Effector memory CD4-positive, alpha-beta T cell (primary cell): Measurements from ENCODE around the gene TPD52L2.
A peak's percentile ranks its signal among the peaks of the same experiment; 100 is the strongest.

Experiments used
- DNase-seq, 3 donors: peaks; one replicate each; pipeline ENCODE4 v3.0.0-alpha.2; 2020
- H3K27ac ChIP-seq: 2 replicates; pipeline ENCODE4 v1.7.0; 2013; ENCODE audit warnings: mild to moderate bottlenecking, low read length, moderate library complexity; ENCODE audit not compliant: insufficient read depth, poor library complexity, severe bottlenecking
- H3K27me3 ChIP-seq: replicated peaks from 2 replicates; pipeline ENCODE4 v1.7.0; 2013; ENCODE audit warnings: mild to moderate bottlenecking, low read length; ENCODE audit not compliant: insufficient read depth, control insufficient read depth, poor library complexity, severe bottlenecking
- H3K36me3 ChIP-seq: 2 replicates; pipeline ENCODE4 v1.7.0; 2013; ENCODE audit warnings: mild to moderate bottlenecking, low read length, moderate library complexity; ENCODE audit not compliant: control insufficient read depth, insufficient read depth
- H3K4me1 ChIP-seq: 2 replicates; pipeline ENCODE4 v1.7.0; 2013; ENCODE audit warnings: low read length, mild to moderate bottlenecking; ENCODE audit not compliant: control insufficient read depth, insufficient read depth, poor library complexity, severe bottlenecking
- H3K4me3 ChIP-seq: 2 replicates; pipeline ENCODE4 v1.7.0; 2013; ENCODE audit warnings: low read length, low read depth, mild to moderate bottlenecking; ENCODE audit not compliant: insufficient read depth, poor library complexity, severe bottlenecking
- H3K9me3 ChIP-seq: 2 replicates; pipeline ENCODE4 v1.7.0; 2013; ENCODE audit warnings: mild to moderate bottlenecking, low read length, moderate library complexity; ENCODE audit not compliant: control insufficient read depth
- total RNA-seq, 3 donors: gene quantifications; one replicate each; lab custom pipeline; 2026; lab: John Stamatoyannopoulos, UW

Gene TPD52L2
- total RNA-seq, result 23.0 to 27.1 (median 23.3) reads per million in 3 donors

- no peaks in the 10 kb centered on the region for H3K27me3 ChIP-seq
- H3K4me1 ChIP-seq, result peaks cover 8% of the 10 kb centered on the region
- peaks cover 19% of the 10 kb centered on the region for H3K36me3 ChIP-seq
Observed at GRCh38 chr20:63864978-63865640, at the start of gene TPD52L2. Gene TPD52L2, plus strand, starts transcription at chr20:63865270. Its CDS starts 96 bp downstream, at chr20:63865366.

DNA sequence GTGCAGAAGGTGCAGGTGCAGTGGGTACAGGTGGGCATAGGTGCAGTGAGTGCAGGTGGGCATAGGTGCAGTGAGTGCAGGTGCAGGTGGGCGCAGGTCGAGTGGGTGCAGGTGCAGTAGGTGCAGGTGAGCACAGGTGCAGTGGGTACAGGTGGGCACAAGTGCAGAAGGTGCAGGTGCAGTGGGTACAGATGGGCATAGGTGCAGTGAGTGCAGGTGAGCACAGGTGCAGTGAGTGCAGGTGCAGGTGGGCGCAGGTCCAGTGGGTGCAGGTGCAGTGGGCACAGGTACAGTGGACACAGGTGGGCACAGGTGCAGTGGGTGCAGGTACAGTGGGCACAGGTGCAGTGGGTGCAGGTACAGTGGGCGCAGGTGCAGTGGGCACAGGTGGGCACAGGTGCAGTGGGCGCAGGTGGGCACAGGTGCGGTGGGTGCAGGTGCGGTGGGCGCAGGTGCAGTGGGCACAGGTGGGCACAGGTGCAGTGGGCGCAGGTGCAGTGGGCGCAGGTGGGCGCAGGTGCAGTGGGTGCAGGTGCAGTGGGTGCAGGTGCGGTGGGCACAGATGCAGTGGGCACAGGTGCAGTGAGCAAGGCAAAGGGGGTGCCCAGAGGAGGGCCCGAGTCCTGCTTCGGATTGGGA is 49.3 kb upstream of the TPD52L2 start:
- no peak for DNase-seq
- Histone ChIP-seq H3K27ac (no peak overlapping the region), H3K27me3 (no peaks in the 10 kb centered on the region), H3K9me3 (no peaks in the 10 kb centered on the region), H3K4me1 (no peaks in the 10 kb centered on the region), H3K4me3 (no peak overlapping the region), H3K36me3 (no peaks in the 10 kb centered on the region)

More at GRCh38 chr20:63864978-63865640, at the start of gene TPD52L2:
- peak; percentile 95 to 98 (median 97) for DNase-seq
- Histone ChIP-seq H3K4me3 (peak within 1 kb of the TSS; percentile 80), H3K9me3 (no peaks in the 10 kb centered on the region), H3K27ac (peak within 1 kb of the TSS; percentile 75)

DNA sequence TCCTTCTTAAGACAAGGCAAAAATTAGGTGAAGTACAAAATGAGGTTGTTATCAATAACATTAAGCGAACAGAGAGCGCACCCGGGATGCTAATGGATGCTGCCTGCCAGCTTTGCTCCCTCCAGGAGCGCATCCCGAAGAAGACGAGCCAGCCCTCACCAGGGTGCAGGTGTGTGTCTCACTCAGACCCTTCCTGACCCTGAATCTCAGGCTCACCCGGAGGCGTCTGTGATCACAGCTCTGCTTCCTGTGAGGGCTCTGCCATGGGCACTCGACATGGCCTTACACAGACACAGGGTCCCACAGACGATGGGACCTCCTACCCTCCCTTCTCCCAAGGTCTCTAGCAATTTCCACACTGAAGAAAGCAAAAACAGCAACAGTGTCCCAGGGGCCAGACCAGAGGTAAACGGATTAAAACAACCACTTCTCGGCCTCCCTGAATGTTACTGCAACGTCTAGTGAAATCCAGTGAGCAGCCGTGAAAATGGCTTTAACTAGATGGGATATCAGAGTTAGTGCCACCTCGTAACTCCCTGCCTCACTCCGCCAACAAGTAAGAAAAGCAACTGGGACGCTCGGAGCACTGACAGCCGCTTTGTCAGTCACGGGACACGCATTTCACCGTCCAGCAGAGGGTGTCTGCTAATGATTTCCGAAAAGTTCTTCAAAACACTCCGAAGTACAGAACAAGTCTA is 45.7 kb upstream of the TPD52L2 start:
- Histone ChIP-seq H3K27ac (no peak overlapping the region), H3K9me3 (no peaks in the 10 kb centered on the region), H3K4me1 (no peaks in the 10 kb centered on the region), H3K4me3 (no peak overlapping the region), H3K27me3 (no peaks in the 10 kb centered on the region), H3K36me3 (no peaks in the 10 kb centered on the region)
- no peak for DNase-seq

DNA sequence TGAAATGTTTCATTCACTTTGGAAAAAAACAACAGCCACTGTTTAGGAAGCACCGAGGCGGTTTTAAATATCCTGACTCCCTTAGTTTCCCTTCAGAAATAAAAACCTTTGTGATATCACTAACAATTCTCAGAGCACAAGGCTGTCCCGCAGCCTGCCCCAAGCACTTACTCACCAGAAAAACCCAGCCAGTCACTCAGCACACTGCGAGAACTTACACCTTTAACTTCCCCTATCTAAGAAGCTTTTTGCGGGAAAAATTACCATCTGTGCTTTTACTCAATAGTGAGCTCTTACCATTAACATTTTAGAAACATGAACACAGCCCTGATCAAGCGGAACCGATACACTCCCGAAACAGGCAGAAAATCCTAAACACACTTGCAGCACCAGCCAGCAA is 43.3 kb upstream of the TPD52L2 start:
- Histone ChIP-seq H3K27ac (no peak overlapping the region), H3K9me3 (no peaks in the 10 kb centered on the region), H3K27me3 (peaks cover 9% of the 10 kb centered on the region), H3K4me3 (no peak overlapping the region), H3K36me3 (no peaks in the 10 kb centered on the region), H3K4me1 (no peaks in the 10 kb centered on the region)
- no peak for DNase-seq

GRCh38 chr20:63822276-63822696 is 42.8 kb upstream of the TPD52L2 start:
- DNase-seq, result no peak
- no peaks in the 10 kb centered on the region for H3K4me1 ChIP-seq
- no peaks in the 10 kb centered on the region for H3K9me3 ChIP-seq
- no peaks in the 10 kb centered on the region for H3K36me3 ChIP-seq
- H3K4me3 ChIP-seq, result no peak overlapping the region
- H3K27me3 ChIP-seq, result peaks cover 12% of the 10 kb centered on the region
- H3K27ac ChIP-seq, result no peak overlapping the region

- DNase-seq, result no peak
- Histone ChIP-seq H3K9me3 (no peaks in the 10 kb centered on the region), H3K27me3 (peaks cover 23% of the 10 kb centered on the region), H3K27ac (no peak overlapping the region), H3K36me3 (no peaks in the 10 kb centered on the region), H3K4me3 (no peak overlapping the region), H3K4me1 (peaks cover under 1% of the 10 kb centered on the region)
Observed at GRCh38 chr20:63823691-63824311, 41.3 kb upstream of the TPD52L2 start.

- Histone ChIP-seq H3K36me3 (no peaks in the 10 kb centered on the region), H3K27me3 (peaks cover 36% of the 10 kb centered on the region), H3K4me3 (no peak overlapping the region), H3K9me3 (no peaks in the 10 kb centered on the region), H3K4me1 (peaks cover 10% of the 10 kb centered on the region), H3K27ac (no peak overlapping the region)
- DNase-seq, result no peak
Observed at GRCh38 chr20:63825331-63826118, 39.5 kb upstream of the TPD52L2 start.

DNA sequence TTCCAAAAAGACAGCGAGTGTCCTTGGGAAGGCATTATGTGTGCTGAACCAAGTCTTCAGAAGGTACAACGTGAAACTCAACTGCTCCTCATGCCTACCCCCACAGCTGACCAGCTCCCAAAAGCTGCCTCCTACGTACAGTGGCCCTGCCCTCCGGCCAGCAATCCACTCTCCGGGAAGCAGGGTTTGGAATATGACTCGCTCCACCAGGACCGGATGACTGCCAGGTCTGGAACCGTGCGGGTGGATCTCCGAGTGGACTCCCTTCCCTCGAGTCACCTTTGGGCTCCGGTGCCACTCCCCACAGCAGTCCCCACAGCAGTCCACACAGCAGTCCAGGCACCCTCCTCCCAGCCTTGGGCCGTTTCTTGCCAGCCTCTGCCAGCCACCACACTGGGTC is 38.3 kb upstream of the TPD52L2 start:
- Histone ChIP-seq H3K27ac (no peak overlapping the region), H3K36me3 (no peaks in the 10 kb centered on the region), H3K9me3 (no peaks in the 10 kb centered on the region), H3K4me3 (no peak overlapping the region), H3K27me3 (peaks cover 36% of the 10 kb centered on the region), H3K4me1 (peaks cover 10% of the 10 kb centered on the region)
- no peak for DNase-seq

GRCh38 chr20:63828124-63828523 is 36.9 kb upstream of the TPD52L2 start:
- no peak overlapping the region for H3K27ac ChIP-seq
- no peaks in the 10 kb centered on the region for H3K9me3 ChIP-seq
- peaks cover 15% of the 10 kb centered on the region for H3K4me1 ChIP-seq
- H3K4me3 ChIP-seq, result no peak overlapping the region
- peaks cover 36% of the 10 kb centered on the region for H3K27me3 ChIP-seq
- DNase-seq, result no peak
- no peaks in the 10 kb centered on the region for H3K36me3 ChIP-seq
